ENCODE data around the gene LPGAT1.
A peak's percentile ranks its signal among the peaks of the same experiment; 100 is the strongest.
"Not testable (repeated sequence)": the region's sequence is repeated elsewhere in the genome, so short reads cannot be mapped to it uniquely, and the experiment has no call there.

Gene LPGAT1, protein sequence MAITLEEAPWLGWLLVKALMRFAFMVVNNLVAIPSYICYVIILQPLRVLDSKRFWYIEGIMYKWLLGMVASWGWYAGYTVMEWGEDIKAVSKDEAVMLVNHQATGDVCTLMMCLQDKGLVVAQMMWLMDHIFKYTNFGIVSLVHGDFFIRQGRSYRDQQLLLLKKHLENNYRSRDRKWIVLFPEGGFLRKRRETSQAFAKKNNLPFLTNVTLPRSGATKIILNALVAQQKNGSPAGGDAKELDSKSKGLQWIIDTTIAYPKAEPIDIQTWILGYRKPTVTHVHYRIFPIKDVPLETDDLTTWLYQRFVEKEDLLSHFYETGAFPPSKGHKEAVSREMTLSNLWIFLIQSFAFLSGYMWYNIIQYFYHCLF
- long read RNA-seq, donor 1, result 0 reads
- long read RNA-seq, donor 2, result 0 reads
- long read RNA-seq, donor 3, result 0 reads
- long read RNA-seq, donor 4, result 0 reads
- long read RNA-seq, donor 5, result 0 reads
- long read RNA-seq, donor 6, result 0 reads
- long read RNA-seq, donor 7, partial matches to known transcripts, result 0 of 6 reads
- long read RNA-seq, donor 7, other reads (novel, unspliced or antisense), result 6 of 6 reads
- long read RNA-seq, donor 8, full-length matches to known transcripts, result 1 of 1 reads
- long read RNA-seq, donor 8, partial matches to known transcripts, result 0 of 1 reads
- long read RNA-seq, donor 8, other reads (novel, unspliced or antisense), result 0 of 1 reads

DNA sequence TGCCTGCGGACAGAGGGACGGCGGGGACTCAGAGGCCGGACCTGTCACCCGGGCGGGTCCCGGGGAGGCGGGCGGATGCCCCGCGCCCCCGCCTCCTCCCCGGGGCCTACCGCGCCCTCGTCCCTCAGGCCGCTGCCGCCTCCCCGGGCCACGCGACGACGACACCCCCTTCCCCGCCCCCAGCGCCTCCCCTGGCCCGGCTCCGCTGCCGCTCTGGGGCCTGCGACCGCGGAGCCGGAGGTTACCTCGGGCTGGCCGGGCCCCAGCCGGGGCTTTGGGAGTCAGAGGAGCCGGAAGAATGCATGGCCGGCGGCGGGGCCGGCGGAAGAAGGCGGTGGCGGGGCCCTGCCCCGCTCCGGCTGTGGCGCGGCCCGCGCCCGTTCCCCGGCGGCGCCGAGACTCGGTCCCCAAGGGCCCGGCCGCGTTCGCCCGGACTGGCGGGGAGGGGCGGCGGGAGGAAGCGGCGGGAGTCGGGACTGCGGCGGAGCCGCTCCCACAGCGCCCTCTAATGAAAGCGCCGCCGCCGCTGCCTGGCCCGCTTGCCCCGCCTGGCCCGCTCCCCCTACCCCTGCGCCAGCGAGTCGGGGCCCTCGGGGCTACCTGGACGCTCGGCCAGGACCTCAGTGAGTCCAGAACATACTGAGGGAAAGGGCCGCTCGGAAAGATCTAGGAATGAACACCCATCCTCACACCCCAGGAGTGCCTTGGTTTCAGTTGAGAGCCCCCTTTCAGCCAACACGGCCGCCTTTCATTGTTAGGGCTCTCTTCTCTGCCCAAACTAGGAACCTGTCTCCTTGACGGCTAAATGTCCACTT lies at the start of gene LPGAT1:
LPGAT1 (minus strand) TSS at position 436 of the 815 bp plus-strand sequence. CDS start 1,467 bp downstream, outside the sequence.
- peak; percentile 86 for DNase-seq

DNA sequence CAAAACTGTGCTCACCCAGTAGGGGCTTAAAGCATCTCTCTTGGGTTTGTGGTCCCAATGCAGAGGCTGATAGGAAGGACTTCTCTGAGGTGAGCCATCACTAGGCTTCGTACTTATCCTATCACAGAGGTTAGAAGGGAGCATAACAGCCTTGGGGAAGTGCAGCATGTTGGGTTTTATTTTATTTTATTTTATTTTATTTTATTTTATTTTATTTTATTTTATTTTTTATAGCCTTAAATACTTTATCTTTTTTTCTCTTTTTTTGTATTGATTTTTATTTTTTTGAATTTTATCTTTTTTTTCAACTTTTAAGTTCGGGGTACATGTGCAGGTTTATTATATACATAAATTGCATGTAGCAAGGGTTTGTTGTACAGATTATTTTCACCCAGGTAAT lies 48.9 kb upstream of the LPGAT1 start:
- DNase-seq, result no peak

DNA sequence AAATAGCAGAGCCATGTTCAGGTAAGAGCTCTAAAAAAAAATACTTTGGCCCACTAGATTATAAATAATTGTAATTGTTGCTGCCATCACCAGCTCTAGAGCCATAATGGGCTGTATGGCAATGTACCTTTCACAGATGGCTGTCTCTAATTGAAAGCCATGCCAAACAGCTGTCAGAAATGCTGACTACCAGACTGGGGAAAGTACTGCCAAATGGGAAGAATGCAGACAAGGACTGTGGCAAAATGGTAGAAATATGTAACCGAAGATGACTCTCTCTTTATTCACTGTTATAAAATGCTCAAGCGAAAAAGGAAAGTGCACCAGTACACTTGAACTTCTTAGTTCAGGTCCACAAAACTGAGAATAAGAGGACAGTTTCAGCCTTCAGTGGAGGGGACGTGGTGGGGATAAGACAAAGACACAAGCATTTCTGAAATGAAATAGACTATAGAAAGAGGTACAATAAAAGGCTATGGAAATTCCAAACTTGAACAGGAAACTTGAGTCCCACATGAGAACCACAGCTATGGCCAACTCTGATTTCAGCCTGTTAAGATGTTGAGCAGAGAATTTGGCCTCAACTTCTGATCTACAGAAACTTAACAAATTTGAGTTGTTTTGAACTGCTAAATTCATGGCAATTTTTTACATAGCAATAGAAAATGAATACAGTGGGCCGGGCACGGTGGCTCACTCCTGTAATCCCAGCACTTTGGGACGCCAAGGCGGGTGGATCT lies 46.5 kb upstream of the LPGAT1 start:
- DNase-seq, result no peak

DNA sequence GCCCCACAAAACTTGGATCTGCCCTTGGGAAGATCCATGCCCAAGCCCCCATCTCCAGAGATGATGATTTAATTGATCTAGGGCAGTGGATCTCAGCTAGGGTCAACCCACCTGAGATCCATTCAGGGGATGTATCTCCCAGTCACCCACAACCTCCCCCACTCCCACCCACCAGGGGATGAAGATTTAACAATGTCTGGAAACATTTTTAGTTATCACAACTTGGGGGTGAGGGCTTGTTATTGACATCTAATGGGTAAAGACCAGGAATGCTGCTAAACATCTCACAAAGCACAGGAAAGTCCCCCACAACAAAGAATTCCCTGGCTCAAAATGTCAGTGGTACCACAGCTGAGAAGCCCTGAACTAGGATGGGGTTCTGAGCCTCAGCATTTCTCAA lies 45.0 kb upstream of the LPGAT1 start:
- no peak for DNase-seq

- no peak for DNase-seq
Observed at GRCh38 chr1:211874521-211875347, 44.2 kb upstream of the LPGAT1 start.

DNA sequence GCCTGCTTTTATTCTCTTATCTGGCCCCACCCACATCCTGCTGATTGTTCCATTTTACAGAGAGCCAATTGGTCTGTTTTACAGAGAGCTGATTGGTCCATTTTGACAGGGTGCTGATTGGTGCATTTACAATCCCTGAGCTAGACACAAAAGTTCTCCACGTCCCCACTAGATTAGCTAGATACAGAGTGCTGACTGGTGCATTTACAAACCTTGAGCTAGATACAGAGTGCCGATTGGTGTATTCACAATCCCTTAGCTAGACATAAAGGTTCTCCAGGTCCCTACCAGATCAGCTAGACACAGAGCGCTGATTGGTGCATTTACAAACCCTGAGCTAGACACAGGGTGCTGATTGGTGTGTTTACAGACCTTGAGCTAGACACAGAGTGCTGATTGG lies 43.2 kb upstream of the LPGAT1 start:
- DNase-seq, result not testable (repeated sequence)

- DNase-seq, result no peak
Observed at GRCh38 chr1:211870156-211870555, 39.6 kb upstream of the LPGAT1 start.

DNA sequence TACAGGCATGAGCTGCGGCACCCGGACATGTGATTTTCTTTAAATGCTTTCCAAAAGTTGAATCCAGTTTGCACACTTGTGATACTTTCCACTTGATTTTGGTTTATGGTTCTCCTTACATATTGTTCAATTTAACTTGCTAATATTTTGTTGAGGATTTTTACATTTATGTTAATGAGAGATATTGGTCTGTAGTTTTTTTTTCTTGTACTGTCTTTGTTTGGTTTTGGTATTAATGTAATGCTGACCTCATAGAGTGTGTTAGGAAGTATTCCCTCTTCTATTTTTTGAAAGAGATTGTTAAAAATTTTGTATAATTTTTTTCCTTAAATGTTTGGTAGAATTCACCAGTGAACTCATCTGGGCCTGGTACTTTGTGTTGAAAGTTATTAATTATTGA lies 34.6 kb upstream of the LPGAT1 start:
- DNase-seq, result no peak

DNA sequence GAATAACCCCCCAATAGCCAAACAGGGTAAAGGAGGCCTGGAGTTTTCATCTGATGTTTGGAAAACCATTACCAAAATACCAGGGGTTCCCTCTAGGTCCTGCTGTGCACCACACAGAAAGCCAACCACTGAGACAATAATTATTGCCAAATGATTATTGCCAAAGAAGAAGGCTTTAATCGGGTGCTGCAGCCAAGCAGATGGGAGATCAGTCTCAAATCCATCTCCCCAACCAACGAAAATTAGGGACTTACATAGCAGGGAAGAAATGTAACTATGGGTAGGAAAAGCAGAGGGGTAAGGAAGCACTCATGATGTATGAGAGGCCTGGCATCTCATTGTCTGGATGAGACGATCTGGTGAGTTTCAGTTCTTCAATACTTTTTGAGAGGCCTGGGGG lies 28.8 kb upstream of the LPGAT1 start:
- no peak for DNase-seq

- DNase-seq, result no peak
Observed at GRCh38 chr1:211851174-211851573, 20.6 kb upstream of the LPGAT1 start.

DNA sequence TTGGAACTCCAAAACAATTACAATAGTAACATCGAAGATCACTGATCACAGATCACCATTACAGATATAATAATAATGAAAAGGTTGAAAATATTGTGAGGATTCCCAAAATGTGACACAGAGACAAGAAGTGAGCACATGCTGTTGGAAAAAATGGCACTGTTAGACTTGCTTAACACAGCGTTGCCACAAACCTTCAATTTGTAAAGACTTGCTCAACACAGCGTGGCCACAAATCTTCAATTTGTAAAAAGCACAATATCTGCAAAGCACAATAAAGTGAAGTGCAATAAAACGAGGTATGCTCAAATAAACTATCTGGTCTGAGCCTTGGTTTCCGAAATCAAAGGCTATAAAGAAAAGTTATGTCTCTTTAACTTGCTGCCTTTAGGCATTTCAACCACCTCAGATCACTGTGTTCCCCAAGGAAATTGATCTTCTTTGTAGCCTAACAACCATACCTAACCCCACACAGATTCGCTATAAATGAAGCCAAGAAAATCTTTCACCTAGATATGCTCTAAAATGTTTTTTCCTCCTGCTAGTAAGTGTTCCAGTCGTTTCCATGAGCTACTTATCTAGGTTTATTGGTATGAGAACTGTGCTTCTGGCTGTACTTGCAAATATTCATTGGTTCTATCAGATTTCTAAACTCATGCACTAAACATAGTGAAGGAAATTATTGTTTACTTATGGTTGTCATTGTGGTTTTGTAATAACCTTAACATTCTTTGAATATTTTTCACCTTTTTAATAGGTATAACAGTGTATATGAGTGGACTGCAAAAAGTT lies 13.1 kb upstream of the LPGAT1 start:
- no peak for DNase-seq

DNA sequence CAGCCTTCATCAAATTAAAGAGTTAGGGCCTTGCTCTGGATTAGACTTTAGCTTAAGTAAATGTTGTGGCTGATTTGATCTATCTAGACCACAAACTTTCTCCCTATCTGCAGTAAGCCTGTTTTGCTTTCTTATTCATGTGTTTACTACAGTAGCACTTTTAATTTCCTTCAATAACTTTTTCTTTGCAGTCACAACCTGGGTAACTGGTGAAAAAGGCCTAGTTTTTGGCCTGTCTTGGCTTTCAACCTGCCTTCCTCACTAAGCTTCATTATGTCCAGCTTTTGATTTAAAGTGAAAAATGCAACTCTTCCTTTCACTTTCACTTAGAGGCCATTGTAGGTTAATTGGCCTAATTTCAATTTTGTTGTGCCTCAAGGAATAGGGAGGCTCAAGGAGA lies 12.5 kb upstream of the LPGAT1 start:
- no peak for DNase-seq

DNA sequence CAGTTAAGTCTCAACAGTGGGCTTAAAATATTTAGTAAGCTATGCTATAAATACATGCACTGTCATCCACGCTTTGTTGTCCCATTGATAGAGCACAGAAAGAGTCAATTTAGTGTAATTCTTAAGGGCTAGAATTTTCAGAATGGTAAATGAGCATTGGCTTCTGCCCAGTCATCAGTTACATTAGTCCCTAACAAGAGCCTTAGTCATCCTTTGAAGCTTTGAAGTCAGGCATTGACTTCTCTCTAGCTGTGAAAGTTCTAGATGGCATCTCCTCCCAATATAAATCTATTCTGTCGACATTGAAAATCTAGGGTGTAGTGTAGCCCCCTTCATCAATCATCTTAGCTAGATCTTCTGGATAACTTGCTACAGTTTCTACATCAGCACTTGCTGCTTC lies 12.0 kb upstream of the LPGAT1 start:
- no peak for DNase-seq

- no peak for DNase-seq
Observed at GRCh38 chr1:211839106-211839505, 8.5 kb upstream of the LPGAT1 start.

GRCh38 chr1:211833174-211833820 lies 2.7 kb upstream of the LPGAT1 start:
- no peak for DNase-seq

- DNase-seq, result no peak
Observed at GRCh38 chr1:211832661-211833060, 2.1 kb upstream of the LPGAT1 start.

DNA sequence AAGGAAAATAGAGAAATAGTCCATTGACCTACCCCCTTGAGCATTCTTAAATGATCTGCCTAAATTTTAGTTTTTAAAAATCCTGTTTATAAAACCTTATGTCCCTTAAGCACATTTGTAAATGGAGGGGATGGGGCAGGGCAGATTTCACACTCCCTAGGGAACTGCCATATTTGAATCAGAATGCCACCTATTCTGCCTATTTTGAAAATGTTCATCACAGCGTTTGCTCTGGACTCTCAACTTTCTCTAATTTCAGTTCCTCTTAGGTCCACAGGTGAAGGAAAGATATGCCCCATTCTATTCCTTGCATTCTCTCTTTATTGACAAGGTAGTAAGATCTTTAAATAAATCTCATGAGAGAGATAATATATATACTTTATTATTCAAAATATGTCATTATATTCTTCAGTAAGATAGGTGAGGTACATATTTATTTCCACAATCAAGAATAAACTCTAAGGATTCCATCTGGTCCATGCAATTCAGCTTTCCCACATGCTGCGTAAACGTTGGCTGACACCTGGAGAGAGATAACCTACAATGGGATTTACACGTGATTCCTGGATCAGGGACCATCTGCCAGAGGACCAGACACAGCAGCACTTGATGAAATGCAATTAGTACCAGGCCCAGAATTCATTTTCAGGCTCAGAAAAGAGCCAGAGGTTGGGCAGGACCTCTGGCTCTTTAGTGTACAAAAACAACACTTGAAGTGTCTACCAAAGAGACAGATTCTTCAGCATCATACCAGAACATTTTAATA lies 1.2 kb upstream of the LPGAT1 start:
- no peak for DNase-seq

DNA sequence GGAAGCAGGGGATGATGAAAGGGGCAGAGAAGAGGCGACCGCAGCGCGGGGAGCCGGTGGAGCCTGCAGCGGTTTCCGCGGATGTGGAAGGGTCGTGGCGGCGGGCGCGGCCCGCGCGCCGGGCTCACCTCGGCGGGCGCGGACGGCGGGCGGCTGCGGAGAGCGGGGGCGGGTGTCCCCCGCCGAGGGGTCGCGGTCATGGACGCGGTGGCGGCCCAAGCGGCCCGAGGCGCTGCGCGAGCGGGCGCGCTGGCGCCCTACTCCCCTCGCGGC lies 572 bp downstream of the LPGAT1 start:
- peak; percentile 70 for DNase-seq

- DNase-seq, result peak; percentile 60
Observed at GRCh38 chr1:211829343-211830054, 1.1 kb downstream of the LPGAT1 start.
